Activated T-cell treated with anti-CD3 and anti-CD28 coated beads, Interleukin-2, amount 50 U/mL, for 72 hours (primary cell): ENCODE measurements around the gene LRRC34. TPM values are rescaled to one million over a fixed set of nuclear protein-coding genes. Genes with fewer than 3 reads are reported as not detected.

Experiments
- ATAC-seq, 2 donors: fragments of 150-1000 bp; cut with Tn5 transposase; replicated peaks in 1 of 2; 2 replicates each; pipeline ENCODE4 v1.10.0; 2021; ENCODE audit warnings: moderate library complexity in 2 of 2, mild to moderate bottlenecking in 1 of 2
- DNase-seq, 2 donors: peaks; one replicate each; pipeline ENCODE4 v3.0.0; 2021 to 2022; ENCODE audit warnings: mixed read lengths in 1 of 2
- H3K27ac Mint-ChIP-seq: one replicate; pipeline ENCODE4 v1.8.0; 2022; ENCODE audit warnings: mild to moderate bottlenecking, moderate library complexity, mixed read lengths
- H3K27me3 Mint-ChIP-seq: one replicate; pipeline ENCODE4 v1.8.0; 2022; ENCODE audit warnings: low read depth, mixed read lengths
- H3K36me3 Mint-ChIP-seq, 2 donors: one replicate each; pipeline ENCODE4 v1.8.0; 2022; ENCODE audit warnings: mixed read lengths in 2 of 2, mild to moderate bottlenecking in 1 of 2; ENCODE audit not compliant: insufficient read depth in 2 of 2
- H3K4me1 Mint-ChIP-seq: one replicate; pipeline ENCODE4 v1.8.0; 2022; ENCODE audit warnings: low read depth, mixed read lengths
- H3K4me3 Mint-ChIP-seq, 2 donors: one replicate each; pipeline ENCODE4 v1.8.0; 2022; ENCODE audit warnings: mild to moderate bottlenecking in 2 of 2, mixed read lengths in 2 of 2, moderate library complexity in 2 of 2
- H3K9me3 Mint-ChIP-seq, 2 donors: one replicate each; pipeline ENCODE4 v1.8.0; 2022; ENCODE audit warnings: mixed read lengths in 2 of 2
- total RNA-seq, 2 donors: library from RNA; stranded (reverse); gene quantifications; one replicate each; pipeline ENCODE4 v1.2.3, GENCODE V29; 2022

LRRC34 gene
- total RNA-seq, 2 donors from 2014 or later: 4.5 to 6.3 TPM

DNA sequence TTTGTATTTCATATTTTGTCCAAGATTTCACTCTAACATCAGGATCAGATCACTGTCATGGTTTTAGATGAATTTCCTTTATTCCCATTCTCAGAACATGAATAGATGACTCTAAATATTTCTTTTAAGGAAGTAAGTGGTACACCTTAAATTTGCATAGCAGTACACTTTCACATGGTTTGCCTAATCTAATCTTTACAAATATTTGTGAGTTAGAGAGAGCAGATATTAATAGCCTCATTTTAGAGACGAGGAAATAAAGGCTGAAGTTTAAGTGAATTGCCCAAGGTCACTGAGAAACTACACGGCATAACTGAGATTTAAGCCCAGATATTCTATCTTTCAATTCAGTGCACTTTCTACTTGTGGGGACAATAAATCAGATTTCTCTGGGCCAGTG lies 62.0 kb downstream of the LRRC34 start:
- Mint-ChIP-seq H3K9me3 (no peaks in the 10 kb centered on the region), H3K4me1 (peaks cover 10% of the 10 kb centered on the region), H3K4me3 (no peak overlapping the region), H3K36me3 (no peaks in the 10 kb centered on the region), H3K27me3 (peaks cover 36% of the 10 kb centered on the region), H3K27ac (no peak overlapping the region)
- ATAC-seq (no peak), DNase-seq (no peak)

DNA sequence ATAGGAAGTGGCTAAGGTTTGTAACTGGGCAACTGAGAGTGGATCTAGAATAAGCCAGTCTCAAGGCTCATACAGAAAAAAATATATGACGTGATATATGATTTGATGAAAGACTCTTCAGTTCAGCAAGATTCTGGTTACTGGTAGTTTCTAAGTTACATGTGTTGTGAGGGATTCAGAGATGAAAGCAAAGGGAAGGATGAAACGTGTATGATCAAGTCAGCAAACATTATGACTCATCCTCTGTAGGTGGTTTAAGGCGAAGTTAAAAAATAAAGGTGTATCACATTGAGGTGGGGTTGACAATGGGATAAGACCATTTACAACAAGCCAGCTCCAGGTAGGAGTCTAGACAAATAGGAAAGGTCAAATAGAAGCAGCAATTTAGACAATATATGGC lies 64.0 kb downstream of the LRRC34 start:
- no peak overlapping the region for H3K27ac Mint-ChIP-seq
- H3K36me3 Mint-ChIP-seq: no peaks in the 10 kb centered on the region
- no peak overlapping the region for H3K4me3 Mint-ChIP-seq
- no peaks in the 10 kb centered on the region for H3K9me3 Mint-ChIP-seq
- ATAC-seq (peak; percentile 92 to 96), DNase-seq (no peak)
- H3K4me1 Mint-ChIP-seq: peaks cover 17% of the 10 kb centered on the region
- peaks cover 36% of the 10 kb centered on the region for H3K27me3 Mint-ChIP-seq

DNA sequence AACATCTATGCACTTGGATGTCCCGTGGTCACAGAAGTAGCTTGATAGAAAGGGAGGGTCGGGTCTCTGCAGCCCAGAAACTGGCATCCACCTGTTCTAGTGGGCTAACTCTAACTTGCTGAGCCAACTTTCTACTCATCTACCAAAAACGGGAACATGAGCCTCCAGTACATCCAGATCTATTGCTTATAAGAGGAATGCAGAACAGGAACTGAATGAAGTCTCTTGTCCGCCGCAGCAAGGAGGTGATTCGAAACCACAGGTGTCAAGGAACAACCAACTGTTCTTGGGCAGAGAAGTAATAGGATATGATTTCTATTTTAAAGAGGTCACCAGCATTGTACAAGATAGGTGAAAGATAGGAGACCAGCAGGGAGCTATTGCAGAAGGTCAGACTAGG lies 65.8 kb downstream of the LRRC34 start:
- Mint-ChIP-seq H3K27ac (no peak overlapping the region), H3K27me3 (peaks cover 32% of the 10 kb centered on the region), H3K9me3 (no peaks in the 10 kb centered on the region), H3K4me3 (no peak overlapping the region), H3K36me3 (no peaks in the 10 kb centered on the region), H3K4me1 (peaks cover 17% of the 10 kb centered on the region)
- ATAC-seq (no peak), DNase-seq (no peak)

DNA sequence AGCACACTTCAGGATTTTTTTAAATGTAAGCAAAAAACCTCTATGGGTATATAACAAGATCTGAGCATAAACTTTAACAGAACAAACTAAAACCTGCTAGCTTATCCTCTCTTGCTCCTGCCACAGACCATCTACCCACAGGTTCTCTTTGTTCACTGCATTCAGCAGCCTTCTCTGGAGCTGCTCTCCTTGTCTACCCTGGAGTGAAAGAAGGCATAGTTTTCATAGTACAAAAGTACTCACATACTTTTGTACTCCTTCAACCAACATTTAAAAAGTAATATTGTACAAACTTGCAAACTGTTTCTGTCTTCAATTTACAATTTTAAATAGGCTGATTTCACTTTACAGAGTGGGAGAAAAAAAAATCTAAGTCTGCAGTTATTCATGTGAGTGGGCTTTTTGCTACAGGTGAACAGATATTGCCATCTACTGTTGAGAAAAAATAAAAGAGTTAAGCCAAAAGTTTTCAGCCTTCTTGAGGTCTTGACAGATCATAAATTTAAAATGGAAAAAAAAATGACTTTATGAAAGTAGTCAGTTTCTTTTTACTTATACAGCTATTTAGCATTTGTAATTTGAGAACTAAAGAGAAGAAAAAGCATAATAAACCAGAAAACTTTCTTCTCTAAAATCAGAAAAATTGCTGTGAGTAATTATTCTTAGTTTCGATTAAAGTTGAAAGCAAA lies 68.2 kb downstream of the LRRC34 start:
- ATAC-seq (no peak), DNase-seq (no peak)
- peaks cover 29% of the 10 kb centered on the region for H3K27me3 Mint-ChIP-seq
- H3K36me3 Mint-ChIP-seq: no peaks in the 10 kb centered on the region
- peaks cover 17% of the 10 kb centered on the region for H3K4me1 Mint-ChIP-seq
- H3K9me3 Mint-ChIP-seq: no peaks in the 10 kb centered on the region
- H3K4me3 Mint-ChIP-seq: no peak overlapping the region
- H3K27ac Mint-ChIP-seq: no peak overlapping the region

Other genes with a start within 250 kb of the LRRC34 start
- gene MECOM, start 149.2 kb downstream of the LRRC34 start, total RNA-seq: not detected
- gene TERC, start 47.8 kb downstream of the LRRC34 start, total RNA-seq: 10 to 100 TPM in 1 of 2 donors, 1 to 10 TPM in 1; 5.6 to 23.0 TPM
- gene ACTRT3, start 43.3 kb downstream of the LRRC34 start, total RNA-seq: under 1 TPM; 0.26 to 0.46 TPM
- gene MYNN, start 39.5 kb downstream of the LRRC34 start, total RNA-seq: 10 to 100 TPM; 15.1 to 16.2 TPM
- gene LRRIQ4, start within 50 bp of the LRRC34 start, total RNA-seq: under 1 TPM in 1 of 2 donors, not detected in 1; 0.22 TPM
- not detected for gene LRRC31, start 57.0 kb upstream of the LRRC34 start, total RNA-seq
- not detected for gene SAMD7, start 98.7 kb upstream of the LRRC34 start, total RNA-seq
- 100 to 1,000 TPM in 1 of 2 donors, 10 to 100 TPM in 1; 90.6 to 100 TPM for gene SEC62, start 153.9 kb upstream of the LRRC34 start, total RNA-seq
- 10 to 100 TPM; 13.3 to 14.4 TPM for gene GPR160, start 225.1 kb upstream of the LRRC34 start, total RNA-seq